Epithelial cell of prostate (primary cell): Measurements from ENCODE around the gene FCRL6.
A peak's percentile ranks its signal among the peaks of the same experiment; 100 is the strongest.

Experiments
- DNase-seq: peaks from one replicate; pipeline ENCODE4 v3.0.0-alpha.2; 2011; ENCODE audit warnings: low read depth, low spot score
- H3K27ac ChIP-seq: fragments of 450-650 bp; 2 replicates; pipeline ENCODE4 v1.5.1; 2017; ENCODE audit warnings: mild to moderate bottlenecking

FCRL6 gene

GRCh38 chr1:159795534-159795933, 6.6 kb upstream of the FCRL6 start:
- no peak overlapping the region for H3K27ac ChIP-seq

GRCh38 chr1:159798893-159799292, 3.3 kb upstream of the FCRL6 start:
- H3K27ac ChIP-seq: no peak overlapping the region
- peak; percentile 27 for DNase-seq

More at GRCh38 chr1:159795534-159795933, 6.6 kb upstream of the FCRL6 start:
- DNase-seq: no peak

DNA sequence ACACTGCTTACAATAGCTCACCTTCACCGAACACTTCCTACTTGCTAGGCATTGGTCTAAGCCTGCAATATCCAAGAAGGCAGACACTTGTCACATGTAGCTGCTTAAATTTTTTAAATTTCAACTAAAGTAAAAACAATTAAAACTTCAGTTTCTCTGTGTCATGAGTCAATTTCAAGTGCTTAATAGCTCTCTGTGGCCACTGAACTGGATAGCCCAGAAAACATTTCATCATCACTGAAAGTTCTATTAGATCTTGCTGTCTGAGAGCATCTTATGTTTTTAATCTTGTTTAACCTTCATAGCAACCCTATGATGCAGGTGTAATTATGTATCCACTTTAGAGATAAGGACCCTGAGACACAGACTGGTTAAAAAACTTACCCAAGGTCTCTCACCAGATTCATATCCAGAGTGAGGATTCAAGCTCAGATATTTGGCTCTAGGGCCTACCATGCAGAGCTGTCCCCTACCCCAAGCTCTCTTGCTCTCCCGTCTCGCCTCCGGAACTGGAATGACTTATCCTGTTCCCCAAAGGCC, 2.6 kb upstream of the FCRL6 start:
- H3K27ac ChIP-seq: no peak overlapping the region
- no peak for DNase-seq

- no peak overlapping the region for H3K27ac ChIP-seq
- DNase-seq: no peak
These were observed 1.8 kb upstream of the FCRL6 start for GRCh38 chr1:159800177-159800930.

GRCh38 chr1:159803956-159804689, 2.0 kb downstream of the FCRL6 start:
- H3K27ac ChIP-seq: no peak overlapping the region
- no peak for DNase-seq

GRCh38 chr1:159804924-159805323, 2.8 kb downstream of the FCRL6 start:
- no peak overlapping the region for H3K27ac ChIP-seq
- DNase-seq: no peak

- no peak overlapping the region for H3K27ac ChIP-seq
- no peak for DNase-seq
These were observed 13.8 kb downstream of the FCRL6 start for GRCh38 chr1:159815926-159816325.

DNA sequence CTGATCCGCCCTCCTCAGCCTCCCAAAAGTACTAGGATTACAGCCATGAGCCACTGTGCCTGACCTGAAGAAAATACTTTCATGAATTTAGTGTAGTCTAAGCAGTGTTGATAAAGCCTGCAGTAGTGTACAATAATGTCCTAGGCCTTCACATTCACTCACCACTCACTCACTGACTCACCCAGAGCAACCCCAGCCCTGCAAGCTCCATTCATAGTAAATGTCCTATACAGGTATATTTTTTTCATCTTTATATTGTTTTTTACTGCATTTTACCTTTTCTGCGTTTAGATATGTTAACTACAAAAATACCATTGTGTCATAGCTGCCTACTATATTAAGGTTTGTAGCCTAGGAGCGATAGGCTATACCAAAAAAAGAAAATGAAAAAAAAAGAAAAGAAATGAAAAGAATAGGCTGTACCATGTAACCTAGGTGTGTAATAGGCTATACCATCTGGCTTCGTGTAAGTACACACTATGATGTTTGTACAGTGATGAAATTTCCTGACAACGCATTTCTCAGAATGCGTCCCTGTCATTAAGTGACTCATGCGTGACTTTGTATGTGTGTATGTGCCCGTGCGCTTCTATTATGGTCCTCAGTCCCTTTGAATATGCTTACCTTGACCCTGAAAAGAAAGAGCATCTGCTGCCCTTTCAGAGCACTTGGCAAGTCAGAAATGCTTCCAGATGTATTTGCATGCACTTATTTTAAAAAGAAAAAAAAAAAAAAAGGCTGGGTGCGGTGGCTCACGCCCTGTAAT, 15.3 kb downstream of the FCRL6 start:
- DNase-seq: peak; percentile 60
- peak overlapping the region; percentile 76 for H3K27ac ChIP-seq

DNA sequence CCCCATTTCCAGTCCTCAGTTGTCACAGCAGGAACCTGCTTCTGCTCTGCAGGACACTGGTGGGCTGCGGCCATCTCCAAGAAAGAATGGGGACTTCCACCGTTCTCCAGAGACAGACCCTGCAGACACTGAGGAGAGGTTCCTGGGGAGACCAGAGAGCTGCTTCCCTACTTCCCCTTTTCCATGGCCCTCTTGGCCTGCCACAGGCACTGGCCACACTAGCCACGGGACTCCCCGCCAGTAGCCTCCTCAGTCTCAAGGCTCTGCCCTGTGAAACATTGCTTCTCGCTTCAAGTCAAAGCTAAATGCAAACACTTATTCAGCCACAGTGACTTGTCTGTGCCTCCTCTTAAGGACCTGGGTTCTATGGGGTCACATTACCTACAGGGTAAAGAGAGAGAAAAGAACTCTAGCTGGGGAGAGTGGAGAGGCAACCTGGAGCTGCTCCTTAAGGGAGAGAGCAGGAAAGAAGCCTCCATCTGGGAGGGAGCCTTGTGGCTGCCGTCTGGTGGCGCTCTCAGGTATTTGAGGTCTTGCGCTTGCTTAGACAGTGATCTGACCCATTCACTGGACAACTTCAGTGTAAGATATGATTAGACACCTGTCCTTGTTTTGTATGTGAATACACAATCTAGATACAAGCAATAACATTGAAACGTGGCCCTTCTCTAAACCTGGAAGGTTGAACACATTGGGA, 19.2 kb downstream of the FCRL6 start:
- H3K27ac ChIP-seq: no peak overlapping the region
- DNase-seq: no peak

DNA sequence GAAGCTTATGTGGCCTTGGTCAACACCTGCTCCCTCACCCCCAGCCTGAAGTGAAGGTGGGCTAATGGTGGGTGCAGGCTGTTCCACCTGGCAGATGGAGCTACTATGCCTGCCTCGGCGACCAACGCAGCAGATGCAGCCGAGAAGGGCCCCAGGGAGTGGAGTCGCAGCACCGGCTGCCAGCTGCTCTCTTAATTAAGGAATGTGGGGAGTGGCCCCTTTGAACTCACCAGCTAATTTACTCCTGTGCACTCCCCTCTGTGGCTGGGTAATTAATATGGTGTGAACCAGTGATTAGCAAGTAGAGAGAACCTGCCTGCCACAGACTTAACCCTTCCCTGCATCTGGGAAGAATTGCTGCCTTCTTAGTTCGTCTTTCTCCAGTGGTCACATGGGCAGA, 21.2 kb downstream of the FCRL6 start:
- no peak overlapping the region for H3K27ac ChIP-seq
- no peak for DNase-seq

- no peak overlapping the region for H3K27ac ChIP-seq
- DNase-seq: no peak
These were observed 23.4 kb downstream of the FCRL6 start for GRCh38 chr1:159825564-159825963.

- no peak within 1 kb of the TSS for H3K27ac ChIP-seq
- no peak for DNase-seq
These were observed 24.4 kb downstream of the FCRL6 start, which contains the start of gene SLAMF8 for GRCh38 chr1:159826441-159827101. Gene SLAMF8 (plus strand): TSS chr1:159826873. CDS start chr1:159826899, 26 bp downstream.

DNA sequence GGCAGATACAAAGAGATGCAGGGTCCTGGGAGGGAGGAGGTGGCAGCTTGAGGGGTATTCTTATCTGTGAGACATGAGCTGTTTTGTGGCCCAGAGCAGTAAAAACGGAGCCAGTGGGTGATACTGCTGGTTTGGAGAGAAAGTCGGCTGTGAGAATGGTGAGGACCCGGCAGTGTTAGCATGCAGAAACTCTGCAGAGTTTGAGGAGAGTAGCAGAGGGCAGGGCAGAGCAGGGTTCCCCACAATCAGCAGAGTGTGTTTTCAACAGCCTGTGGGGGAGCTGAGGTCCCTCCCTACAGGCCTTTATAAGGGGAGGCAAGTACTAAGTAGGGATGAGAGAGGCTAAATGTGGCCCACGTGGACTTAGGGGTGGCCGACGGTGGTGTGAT, 24.9 kb downstream of the FCRL6 start:
- H3K27ac ChIP-seq: no peak overlapping the region
- no peak for DNase-seq

- no peak for DNase-seq
- no peak overlapping the region for H3K27ac ChIP-seq
These were observed 25.4 kb downstream of the FCRL6 start for GRCh38 chr1:159827549-159827948.

- H3K27ac ChIP-seq: no peak overlapping the region
- DNase-seq: no peak
These were observed 26.0 kb downstream of the FCRL6 start for GRCh38 chr1:159828176-159828575.

GRCh38 chr1:159828581-159829272, 26.6 kb downstream of the FCRL6 start:
- H3K27ac ChIP-seq: no peak overlapping the region

DNA sequence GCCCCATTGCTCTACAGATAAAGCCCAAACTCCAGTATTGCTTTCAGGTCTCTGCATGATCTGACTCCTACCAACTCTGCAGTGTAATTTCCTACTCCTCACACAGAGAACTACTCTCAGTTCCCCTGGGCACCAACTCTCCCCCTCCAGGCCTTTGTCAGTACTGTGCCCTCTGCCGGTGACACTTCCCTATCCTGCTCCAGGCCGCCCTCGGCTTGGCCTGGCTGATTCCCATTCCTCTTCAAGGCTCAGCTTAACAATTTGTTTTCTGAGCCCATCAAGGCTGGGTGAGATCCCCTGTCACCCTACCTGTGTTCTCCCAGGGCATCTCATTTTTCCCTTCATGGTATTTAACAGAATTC, 27.1 kb downstream of the FCRL6 start:
- DNase-seq: no peak
- no peak overlapping the region for H3K27ac ChIP-seq

More at GRCh38 chr1:159828581-159829272, 26.6 kb downstream of the FCRL6 start:
- no peak for DNase-seq

- H3K27ac ChIP-seq: no peak overlapping the region
- DNase-seq: no peak
These were observed 27.8 kb downstream of the FCRL6 start for GRCh38 chr1:159829822-159830465.
